H7 (cell line): ENCODE data around the gene LCN2. TPM values are rescaled to one million over a fixed set of nuclear protein-coding genes. Genes with fewer than 3 reads are reported as not detected.

Experiments used
- DNase-seq: peaks from one replicate; pipeline ENCODE4 v3.0.0; 2012
- H3K27me3 ChIP-seq: 2 replicates; pipeline ENCODE4 v1.6.0; 2011; ENCODE audit warnings: mild to moderate bottlenecking, low read length; ENCODE audit not compliant: control insufficient read depth, insufficient read depth
- H3K36me3 ChIP-seq: replicated peaks from 2 replicates; pipeline ENCODE4 v1.5.1; 2011; ENCODE audit warnings: low read length; ENCODE audit not compliant: control insufficient read depth, insufficient read depth
- H3K4me3 ChIP-seq: 2 replicates; pipeline ENCODE4 v1.5.1; 2011; ENCODE audit warnings: low read depth, mild to moderate bottlenecking, control low read depth, low read length, moderate library complexity; ENCODE audit not compliant: insufficient read depth
- total RNA-seq: library from RNA; depleted of rRNA; stranded (reverse); fragments of >200 nt; shearing (Covaris generic); gene quantifications from 2 replicates; pipeline ENCODE4 v1.2.3, GENCODE V29; 2014

Gene LCN2
- total RNA-seq, 1 experiment from 2014 or later = not detected

- Histone ChIP-seq H3K4me3 (peak overlapping the region; percentile 94), H3K27me3 (no peaks in the 10 kb centered on the region), H3K36me3 (peaks cover 10% of the 10 kb centered on the region)
- peak; percentile 79 for DNase-seq
Measured at GRCh38 chr9:128160603-128160987, 11.3 kb downstream of the LCN2 start.

- Histone ChIP-seq H3K27me3 (no peaks in the 10 kb centered on the region), H3K36me3 (peaks cover 11% of the 10 kb centered on the region), H3K4me3 (no peak overlapping the region)
- DNase-seq = no peak
Measured at GRCh38 chr9:128161215-128161902, 12.1 kb downstream of the LCN2 start.

- no peak for DNase-seq
- H3K27me3 ChIP-seq = no peaks in the 10 kb centered on the region
- H3K4me3 ChIP-seq = no peak overlapping the region
- peaks cover 19% of the 10 kb centered on the region for H3K36me3 ChIP-seq
Measured at GRCh38 chr9:128162215-128163026, 13.2 kb downstream of the LCN2 start.

- no peak for DNase-seq
- Histone ChIP-seq H3K27me3 (no peaks in the 10 kb centered on the region), H3K36me3 (peaks cover 19% of the 10 kb centered on the region), H3K4me3 (no peak overlapping the region)
Measured at GRCh38 chr9:128163027-128163515, 13.8 kb downstream of the LCN2 start.

GRCh38 chr9:128163523-128164306 lies 14.5 kb downstream of the LCN2 start:
- Histone ChIP-seq H3K27me3 (no peaks in the 10 kb centered on the region), H3K36me3 (peaks cover 22% of the 10 kb centered on the region), H3K4me3 (no peak overlapping the region)
- no peak for DNase-seq

- H3K36me3 ChIP-seq = peaks cover 25% of the 10 kb centered on the region
Measured at GRCh38 chr9:128164307-128164885, 15.1 kb downstream of the LCN2 start.

GRCh38 chr9:128166169-128166568 lies 16.9 kb downstream of the LCN2 start:
- Histone ChIP-seq H3K36me3 (peaks cover 29% of the 10 kb centered on the region), H3K4me3 (no peak overlapping the region), H3K27me3 (no peaks in the 10 kb centered on the region)
- DNase-seq = no peak

More at GRCh38 chr9:128164307-128164885, 15.1 kb downstream of the LCN2 start:
- Histone ChIP-seq H3K27me3 (no peaks in the 10 kb centered on the region), H3K4me3 (no peak overlapping the region)
- DNase-seq = no peak

GRCh38 chr9:128167209-128167608 lies 18.0 kb downstream of the LCN2 start:
- Histone ChIP-seq H3K27me3 (no peaks in the 10 kb centered on the region), H3K4me3 (no peak overlapping the region), H3K36me3 (peaks cover 29% of the 10 kb centered on the region)
- DNase-seq = no peak

GRCh38 chr9:128168731-128169308 lies 19.6 kb downstream of the LCN2 start:
- no peak for DNase-seq
- H3K4me3 ChIP-seq = no peak overlapping the region
- H3K36me3 ChIP-seq = peaks cover 21% of the 10 kb centered on the region
- H3K27me3 ChIP-seq = no peaks in the 10 kb centered on the region

GRCh38 chr9:128169492-128169891 lies 20.2 kb downstream of the LCN2 start:
- no peak for DNase-seq
- H3K4me3 ChIP-seq = no peak overlapping the region
- H3K36me3 ChIP-seq = peaks cover 20% of the 10 kb centered on the region
- no peaks in the 10 kb centered on the region for H3K27me3 ChIP-seq

- DNase-seq = no peak
- no peak overlapping the region for H3K4me3 ChIP-seq
- peaks cover 20% of the 10 kb centered on the region for H3K36me3 ChIP-seq
- no peaks in the 10 kb centered on the region for H3K27me3 ChIP-seq
Measured at GRCh38 chr9:128169925-128170324, 20.7 kb downstream of the LCN2 start.

GRCh38 chr9:128174062-128174461 lies 24.8 kb downstream of the LCN2 start:
- Histone ChIP-seq H3K4me3 (no peak overlapping the region), H3K36me3 (peaks cover 31% of the 10 kb centered on the region), H3K27me3 (no peaks in the 10 kb centered on the region)
- DNase-seq = no peak

GRCh38 chr9:128175102-128175563 lies 25.9 kb downstream of the LCN2 start:
- no peak for DNase-seq
- Histone ChIP-seq H3K36me3 (peaks cover 30% of the 10 kb centered on the region), H3K4me3 (no peak overlapping the region), H3K27me3 (no peaks in the 10 kb centered on the region)

GRCh38 chr9:128175726-128176125 lies 26.5 kb downstream of the LCN2 start:
- H3K27me3 ChIP-seq = no peaks in the 10 kb centered on the region
- H3K36me3 ChIP-seq = peaks cover 33% of the 10 kb centered on the region
- no peak overlapping the region for H3K4me3 ChIP-seq
- DNase-seq = no peak
